ENCODE measurements around the gene NFIX. TPM values are rescaled to one million over a fixed set of nuclear protein-coding genes. Genes with fewer than 3 reads are reported as not detected.

Gene NFIX
- total and polyA plus RNA-seq, 2 of the 13 experiments (the other 11 are each of a cell fraction or from before 2014, with no cell fraction given), result 3.4 to 5.4 TPM

DNA sequence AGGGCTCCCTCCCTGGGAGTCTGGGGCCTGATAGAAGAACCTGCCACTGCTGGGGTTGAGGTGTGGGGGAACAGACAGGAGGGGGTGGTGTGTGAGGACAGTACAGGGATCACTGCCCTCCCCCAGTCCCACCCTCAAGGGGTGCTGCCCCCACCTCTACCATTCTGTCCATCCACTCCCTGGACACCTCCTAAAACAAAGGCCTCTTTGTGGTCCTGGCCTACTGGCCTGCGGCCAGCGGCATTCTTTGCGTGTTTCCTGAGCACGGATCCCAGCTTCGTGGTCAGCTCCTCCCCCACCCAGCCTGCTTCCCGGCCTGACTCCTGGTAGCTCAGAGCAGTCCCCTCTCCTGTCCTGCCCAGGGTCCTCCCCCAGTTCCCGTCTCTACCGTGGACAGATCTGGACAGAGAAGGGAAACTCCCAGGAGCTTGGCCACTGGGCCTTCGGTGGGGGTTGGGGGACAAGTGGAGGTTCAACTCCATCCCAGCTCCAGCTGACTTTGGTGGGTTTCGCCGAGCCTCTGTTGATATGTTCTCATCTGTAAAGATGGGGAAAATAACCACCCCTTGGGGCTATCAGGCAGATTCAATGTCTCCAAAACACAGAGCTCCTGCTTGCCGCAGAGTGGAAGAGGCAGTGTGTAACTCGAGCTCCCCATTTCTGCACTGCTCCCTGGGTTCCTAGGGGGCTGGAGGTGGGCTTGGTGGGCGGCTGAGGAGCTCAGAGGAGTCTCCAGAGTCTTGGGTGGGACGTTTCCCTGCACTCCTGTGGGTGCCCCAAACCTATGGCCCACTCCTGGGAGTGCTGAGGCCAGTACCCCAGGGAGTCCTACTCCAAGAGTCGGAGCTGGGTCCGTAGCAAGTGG lies 58.7 kb downstream of the NFIX start:
- 7% methylated on average over 12 of the region's 17 CpGs for WGBS (ENCODE audit: low lambda C conversion rate)
- TSS peak; percentile 84 for BruUV-seq (replicated peaks)
- CTCF ChIA-PET (ENCODE audit: low intra/inter-chr PET ratio, low total read pairs), result no interaction called here
- TF ChIP-seq HDAC6 (IDR thresholded peaks at IDR 0.05; ENCODE audit: low read depth, low read length), result no peak
- no peak for TF ChIP-seq U2AF2 (IDR thresholded peaks at IDR 0.05; ENCODE audit: low read depth, low read length)
- no peak for TF ChIP-seq NCOA5 (CRISPR knock-in tag; IDR thresholded peaks at IDR 0.05)
- 0 out of 2 replicates have a peak, but pooled peaks have one; percentile 45 for TF ChIP-seq ZNF724P (CRISPR knock-in tag; IDR thresholded peaks at IDR 0.05; ENCODE audit: borderline replicate concordance)
- TF ChIP-seq PHF5A (CRISPR knock-in tag; IDR thresholded peaks at IDR 0.05; ENCODE audit: low read depth, unreplicated experiment), result no peak
- 0 out of 2 replicates have a peak, but pooled peaks have one; percentile 41 for TF ChIP-seq RFXANK (CRISPR knock-in tag; IDR thresholded peaks at IDR 0.05)
- no peak for TF ChIP-seq SATB2 (CRISPR knock-in tag; IDR thresholded peaks at IDR 0.05)
- TF ChIP-seq ZNF557 (CRISPR knock-in tag; IDR thresholded peaks at IDR 0.05), result no peak
- TF ChIP-seq RBM39 (IDR thresholded peaks at IDR 0.05; ENCODE audit: low read depth, low read length, poor library complexity, severe bottlenecking), result no peak
- no peak for TF ChIP-seq SMAD9 (CRISPR knock-in tag; IDR thresholded peaks at IDR 0.05)
- peak; percentile 53 for TF ChIP-seq HNRNPLL (IDR thresholded peaks at IDR 0.05; ENCODE audit: low read depth, low read length, poor library complexity, severe bottlenecking)
- peak; percentile 44; the same call in 1 of the 2 replicates for TF ChIP-seq ZNF205 (CRISPR knock-in tag; IDR thresholded peaks at IDR 0.05)
- TF ChIP-seq DMAP1 (CRISPR knock-in tag; IDR thresholded peaks at IDR 0.05), result peak; percentile 52; the same call in 1 of the 2 replicates
- TF ChIP-seq TAF15 (IDR thresholded peaks at IDR 0.05; ENCODE audit: low read depth, low read length, poor library complexity, severe bottlenecking), result no peak
- no peak for TF ChIP-seq ZNF292 (CRISPR knock-in tag; IDR thresholded peaks at IDR 0.05; ENCODE audit: borderline replicate concordance, low read depth)
- 0 out of 2 replicates have a peak, but pooled peaks have one; percentile 27 for TF ChIP-seq ZFP1 (CRISPR knock-in tag; IDR thresholded peaks at IDR 0.05)
- peak; percentile 98 for TF ChIP-seq TEAD3 (CRISPR knock-in tag; optimal IDR thresholded peaks at IDR 0.05; ENCODE audit: borderline replicate concordance)
- no peak for TF ChIP-seq PAX8 (CRISPR knock-in tag; IDR thresholded peaks at IDR 0.05; ENCODE audit: borderline replicate concordance)
- peak; percentile 85 for TF ChIP-seq MEIS2 (CRISPR knock-in tag; IDR thresholded peaks at IDR 0.05)
- TF ChIP-seq ETV5 (CRISPR knock-in tag; IDR thresholded peaks at IDR 0.05; ENCODE audit: borderline replicate concordance), result peak; percentile 76; the same call in 1 of the 2 replicates
- TF ChIP-seq ARNTL (CRISPR knock-in tag; IDR thresholded peaks at IDR 0.05), result peak; percentile 77
- peak; percentile 85; the same call in 1 of the 2 replicates for TF ChIP-seq GFI1 (CRISPR knock-in tag; IDR thresholded peaks at IDR 0.05; ENCODE audit: borderline replicate concordance)
- TF ChIP-seq, protein P1, sequence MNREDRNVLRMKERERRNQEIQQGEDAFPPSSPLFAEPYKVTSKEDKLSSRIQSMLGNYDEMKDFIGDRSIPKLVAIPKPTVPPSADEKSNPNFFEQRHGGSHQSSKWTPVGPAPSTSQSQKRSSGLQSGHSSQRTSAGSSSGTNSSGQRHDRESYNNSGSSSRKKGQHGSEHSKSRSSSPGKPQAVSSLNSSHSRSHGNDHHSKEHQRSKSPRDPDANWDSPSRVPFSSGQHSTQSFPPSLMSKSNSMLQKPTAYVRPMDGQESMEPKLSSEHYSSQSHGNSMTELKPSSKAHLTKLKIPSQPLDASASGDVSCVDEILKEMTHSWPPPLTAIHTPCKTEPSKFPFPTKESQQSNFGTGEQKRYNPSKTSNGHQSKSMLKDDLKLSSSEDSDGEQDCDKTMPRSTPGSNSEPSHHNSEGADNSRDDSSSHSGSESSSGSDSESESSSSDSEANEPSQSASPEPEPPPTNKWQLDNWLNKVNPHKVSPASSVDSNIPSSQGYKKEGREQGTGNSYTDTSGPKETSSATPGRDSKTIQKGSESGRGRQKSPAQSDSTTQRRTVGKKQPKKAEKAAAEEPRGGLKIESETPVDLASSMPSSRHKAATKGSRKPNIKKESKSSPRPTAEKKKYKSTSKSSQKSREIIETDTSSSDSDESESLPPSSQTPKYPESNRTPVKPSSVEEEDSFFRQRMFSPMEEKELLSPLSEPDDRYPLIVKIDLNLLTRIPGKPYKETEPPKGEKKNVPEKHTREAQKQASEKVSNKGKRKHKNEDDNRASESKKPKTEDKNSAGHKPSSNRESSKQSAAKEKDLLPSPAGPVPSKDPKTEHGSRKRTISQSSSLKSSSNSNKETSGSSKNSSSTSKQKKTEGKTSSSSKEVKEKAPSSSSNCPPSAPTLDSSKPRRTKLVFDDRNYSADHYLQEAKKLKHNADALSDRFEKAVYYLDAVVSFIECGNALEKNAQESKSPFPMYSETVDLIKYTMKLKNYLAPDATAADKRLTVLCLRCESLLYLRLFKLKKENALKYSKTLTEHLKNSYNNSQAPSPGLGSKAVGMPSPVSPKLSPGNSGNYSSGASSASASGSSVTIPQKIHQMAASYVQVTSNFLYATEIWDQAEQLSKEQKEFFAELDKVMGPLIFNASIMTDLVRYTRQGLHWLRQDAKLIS (CRISPR knock-in tag; IDR thresholded peaks at IDR 0.05), result no peak

More for the DNA sequence above, 58.7 kb downstream of the NFIX start:
- Histone ChIP-seq H3K9me3 (ENCODE audit: low read length) (no peaks in the 10 kb centered on the region), H3K4me3 (replicated peaks in 1 of 3; ENCODE audit: insufficient read depth in 1 of 3, low read depth in 2 of 3, low read length in 3 of 3) (peak overlapping the region in 1 of 3 experiments; percentile 45; a peak in 2 of 6 replicates), H4K20me1 (ENCODE audit: insufficient read depth, low read length) (peaks cover 10% of the 10 kb centered on the region), H3K79me2 (ENCODE audit: insufficient read depth, low read length) (peaks cover 24% of the 10 kb centered on the region), H3K4me1 (ENCODE audit: insufficient read depth, low read length) (peaks cover 90% of the 10 kb centered on the region), H3K36me3 (replicated peaks in 1 of 2; ENCODE audit: control insufficient read depth in 1 of 2, insufficient read depth in 2 of 2, low read length in 2 of 2) (no peaks in the 10 kb centered on the region), H3K27ac (ENCODE audit: extremely low read length, insufficient read depth, low read length) (peak overlapping the region; percentile 91), H2AFZ (ENCODE audit: low read length) (no peak overlapping the region), H3K27me3 (ENCODE audit: control insufficient read depth in 1 of 2, insufficient read depth in 2 of 2, low read length in 2 of 2) (no peaks in the 10 kb centered on the region), H3K4me2 (ENCODE audit: low read depth, low read length) (peak overlapping the region; percentile 81), H3K9ac (ENCODE audit: insufficient read depth, low read depth, low read length) (peak overlapping the region; percentile 75)
- POLR2A ChIA-PET, result interaction anchor here (0.8 to 7.1 kb wide), 24 partner anchors 10 to 116 kb away, joined by 3 to 121 read pairs (median 6); partner anchors contain the start of genes CALR, IER2 and STX10
- peak; percentile 97 for DNase-seq (ENCODE audit: low spot score)
- peak; percentile 84 for ATAC-seq
- intact Hi-C loops (cut with micrococcal nuclease; ENCODE audit: unreplicated experiment) (no loop called here), in situ Hi-C loops (cut with HindIII; ENCODE audit: extremely low pct_ligation_motif_present, low pct_unique_long_range_greater_than_20kb) (no loop called here)
- peak; percentile 99 for FAIRE-seq
